Measurements from ENCODE around the gene IKBKG.
"Not testable (repeated sequence)": the region's sequence is repeated elsewhere in the genome, so short reads cannot be mapped to it uniquely, and the experiment has no call there.

IKBKG gene

GRCh38 chrX:154558896-154559295 lies 11.5 kb downstream of the IKBKG start:
- DNase-seq (ENCODE audit: low spot score), result not testable (repeated sequence)

- not testable (repeated sequence) for DNase-seq (ENCODE audit: low spot score)
Measured at GRCh38 chrX:154560326-154560725, 12.9 kb downstream of the IKBKG start.

GRCh38 chrX:154562295-154562694 lies 14.9 kb downstream of the IKBKG start:
- DNase-seq (ENCODE audit: low spot score), result not testable (repeated sequence)

GRCh38 chrX:154570361-154570760 lies 22.9 kb downstream of the IKBKG start:
- DNase-seq (ENCODE audit: low spot score), result not testable (repeated sequence)

GRCh38 chrX:154573061-154573460 lies 25.6 kb downstream of the IKBKG start:
- DNase-seq (ENCODE audit: low spot score), result not testable (repeated sequence)

GRCh38 chrX:154575076-154575475 lies 27.7 kb downstream of the IKBKG start:
- not testable (repeated sequence) for DNase-seq (ENCODE audit: low spot score)

- DNase-seq (ENCODE audit: low spot score), result not testable (repeated sequence)
Measured at GRCh38 chrX:154582994-154583393, 35.6 kb downstream of the IKBKG start.

- DNase-seq (ENCODE audit: low spot score), result not testable (repeated sequence)
Measured at GRCh38 chrX:154584585-154585183, 37.3 kb downstream of the IKBKG start, which contains the start of gene CTAG1A. CTAG1A (plus strand) TSS chrX:154585133; CDS start chrX:154585207, 74 bp downstream.

- DNase-seq (ENCODE audit: low spot score), result not testable (repeated sequence)
Measured at GRCh38 chrX:154590415-154590814, 43.0 kb downstream of the IKBKG start.

- DNase-seq (ENCODE audit: low spot score), result no peak
Measured at GRCh38 chrX:154592505-154592904, 45.1 kb downstream of the IKBKG start.

- no peak for DNase-seq (ENCODE audit: low spot score)
Measured at GRCh38 chrX:154593201-154593600, 45.8 kb downstream of the IKBKG start.

GRCh38 chrX:154594491-154594890 lies 47.1 kb downstream of the IKBKG start:
- DNase-seq (ENCODE audit: low spot score), result no peak

GRCh38 chrX:154595559-154596249 lies 48.3 kb downstream of the IKBKG start:
- no peak for DNase-seq (ENCODE audit: low spot score)

- DNase-seq (ENCODE audit: low spot score), result peak; percentile 86
Measured at GRCh38 chrX:154596290-154596929, 49.0 kb downstream of the IKBKG start.

GRCh38 chrX:154597221-154597620 lies 49.8 kb downstream of the IKBKG start:
- no peak for DNase-seq (ENCODE audit: low spot score)

GRCh38 chrX:154598656-154599055 lies 51.2 kb downstream of the IKBKG start:
- no peak for DNase-seq (ENCODE audit: low spot score)

- no peak for DNase-seq (ENCODE audit: low spot score)
Measured at GRCh38 chrX:154599531-154599930, 52.1 kb downstream of the IKBKG start.

GRCh38 chrX:154600759-154601374 lies 53.4 kb downstream of the IKBKG start:
- DNase-seq (ENCODE audit: low spot score), result peak; percentile 60

- no peak for DNase-seq (ENCODE audit: low spot score)
Measured at GRCh38 chrX:154602226-154602625, 54.8 kb downstream of the IKBKG start.

GRCh38 chrX:154602766-154603437 lies 55.5 kb downstream of the IKBKG start:
- DNase-seq (ENCODE audit: low spot score), result no peak

GRCh38 chrX:154603438-154604430 lies 56.3 kb downstream of the IKBKG start:
- peak; percentile 93 for DNase-seq (ENCODE audit: low spot score)

All from SW480 (cell line).